BE2C (cell line): ENCODE measurements around the gene ALKBH2.
"Not testable (repeated sequence)": the region's sequence is repeated elsewhere in the genome, so short reads cannot be mapped to it uniquely, and the experiment has no call there.

Source experiments
- DNase-seq: peaks from one replicate; pipeline ENCODE4 v3.0.0-alpha.2; 2020
- H3K27me3 ChIP-seq: fragments of 250-450 bp; sonication (Bioruptor Pico); 2 replicates; pipeline ENCODE4 v1.5.1; 2020; ENCODE audit warnings: mild to moderate bottlenecking
- H3K36me3 ChIP-seq: fragments of 250-450 bp; sonication (Bioruptor Pico); 2 replicates; pipeline ENCODE4 v1.5.1; 2020; ENCODE audit warnings: mild to moderate bottlenecking
- H3K4me1 ChIP-seq: fragments of 250-450 bp; sonication (Bioruptor Pico); 2 replicates; pipeline ENCODE4 v1.5.1; 2020
- H3K4me3 ChIP-seq: 2 replicates; pipeline ENCODE4 v1.5.1; 2011; ENCODE audit warnings: low read depth, low read length
- H3K9me3 ChIP-seq: fragments of 250-450 bp; sonication (Bioruptor Pico); 2 replicates; pipeline ENCODE4 v1.5.1; 2020
- CTCF ChIP-seq: IDR thresholded peaks from 2 replicates; pipeline ENCODE4 v1.5.1; 2012; ENCODE audit warnings: mild to moderate bottlenecking, low read depth, low read length

ALKBH2 gene

GRCh38 chr12:109057376-109057775 is 35.9 kb downstream of the ALKBH2 start:
- TF ChIP-seq CTCF = no peak
- Histone ChIP-seq H3K4me1 (no peaks in the 10 kb centered on the region), H3K9me3 (no peaks in the 10 kb centered on the region), H3K36me3 (0 out of 2 replicates have a peak, but pooled peaks cover 3% of the 10 kb centered on the region), H3K4me3 (no peak overlapping the region), H3K27me3 (no peaks in the 10 kb centered on the region)
- no peak for DNase-seq

- Histone ChIP-seq H3K27me3 (no peaks in the 10 kb centered on the region), H3K4me1 (no peaks in the 10 kb centered on the region), H3K9me3 (no peaks in the 10 kb centered on the region), H3K36me3 (0 out of 2 replicates have a peak, but pooled peaks cover 3% of the 10 kb centered on the region), H3K4me3 (no peak overlapping the region)
- no peak for DNase-seq
- TF ChIP-seq CTCF = no peak
Measured at GRCh38 chr12:109056891-109057290, 36.4 kb downstream of the ALKBH2 start.

- no peaks in the 10 kb centered on the region for H3K9me3 ChIP-seq
- H3K36me3 ChIP-seq = 0 out of 2 replicates have a peak, but pooled peaks cover 3% of the 10 kb centered on the region
- TF ChIP-seq CTCF = no peak
- DNase-seq = no peak
- H3K4me3 ChIP-seq = no peak overlapping the region
- H3K4me1 ChIP-seq = no peaks in the 10 kb centered on the region
- no peaks in the 10 kb centered on the region for H3K27me3 ChIP-seq
Measured at GRCh38 chr12:109054520-109054919, 38.8 kb downstream of the ALKBH2 start.

- H3K36me3 ChIP-seq, H3K9me3 ChIP-seq: not testable (repeated sequence)
Measured at GRCh38 chr12:109054124-109054513, 39.2 kb downstream of the ALKBH2 start.

GRCh38 chr12:109053382-109054123 is 39.7 kb downstream of the ALKBH2 start:
- Histone ChIP-seq H3K36me3 (no peaks in the 10 kb centered on the region), H3K4me3 (peak overlapping the region; percentile 65), H3K9me3 (no peaks in the 10 kb centered on the region), H3K27me3 (no peaks in the 10 kb centered on the region), H3K4me1 (no peaks in the 10 kb centered on the region)
- no peak for DNase-seq
- TF ChIP-seq CTCF = no peak

More at GRCh38 chr12:109054124-109054513, 39.2 kb downstream of the ALKBH2 start:
- DNase-seq, H3K4me3 ChIP-seq, H3K4me1 ChIP-seq, H3K27me3 ChIP-seq: not testable (repeated sequence)

- peak; percentile 88 for DNase-seq
- H3K4me1 ChIP-seq = no peaks in the 10 kb centered on the region
- no peaks in the 10 kb centered on the region for H3K9me3 ChIP-seq
- no peaks in the 10 kb centered on the region for H3K36me3 ChIP-seq
- no peak for TF ChIP-seq CTCF
- H3K4me3 ChIP-seq = peak within 1 kb of the TSS; percentile 65
- H3K27me3 ChIP-seq = no peaks in the 10 kb centered on the region
Measured at GRCh38 chr12:109052414-109053323, 40.6 kb downstream of the ALKBH2 start, which contains the start of gene USP30. TSS of gene USP30 (plus strand) at chr12:109052576. CDS start at chr12:109052679, 103 bp downstream.
